Measurements from ENCODE around the gene SETDB1.

GRCh38 chr1:150972417-150972940, 46.3 kb downstream of the SETDB1 start:
- no peak for TF ChIP-seq CTCF (IDR thresholded peaks at IDR 0.05)
- no peak for TF ChIP-seq EP300 (IDR thresholded peaks at IDR 0.05)
